HEK293T (cell line): ENCODE results near the gene FOCAD.

Source experiments
- BHLHE40 ChIP-seq: fragments of 450-650 bp; IDR thresholded peaks from 2 replicates; pipeline ENCODE4 v1.6.1; 2016; ENCODE audit warnings: mild to moderate bottlenecking, moderate library complexity, borderline replicate concordance
- CTBP1 ChIP-seq: fragments of 450-650 bp; IDR thresholded peaks from 2 replicates; pipeline ENCODE4 v1.6.1; 2016; ENCODE audit warnings: borderline replicate concordance
- ELF4 ChIP-seq: fragments of 450-650 bp; IDR thresholded peaks from 2 replicates; pipeline ENCODE4 v1.6.1; 2017; ENCODE audit warnings: antibody characterized with exemption
- FOXA1 ChIP-seq: fragments of 450-650 bp; IDR thresholded peaks from 2 replicates; pipeline ENCODE4 v1.6.1; 2016; ENCODE audit warnings: mild to moderate bottlenecking
- FOXK2 ChIP-seq: fragments of 450-650 bp; IDR thresholded peaks from 2 replicates; pipeline ENCODE4 v1.6.1; 2016; ENCODE audit warnings: mild to moderate bottlenecking
- FOXM1 ChIP-seq: fragments of 450-650 bp; IDR thresholded peaks from 2 replicates; pipeline ENCODE4 v1.6.1; 2017; ENCODE audit warnings: mild to moderate bottlenecking, borderline replicate concordance
- HDGF ChIP-seq: fragments of 450-650 bp; IDR thresholded peaks from 2 replicates; pipeline ENCODE4 v1.6.1; 2017; ENCODE audit warnings: antibody characterized with exemption, borderline replicate concordance
- LEF1 ChIP-seq: fragments of 450-650 bp; IDR thresholded peaks from 2 replicates; pipeline ENCODE4 v1.6.1; 2017; ENCODE audit warnings: mild to moderate bottlenecking, borderline replicate concordance
- NFRKB ChIP-seq: fragments of 450-650 bp; IDR thresholded peaks from 2 replicates; pipeline ENCODE4 v1.6.1; 2016; ENCODE audit warnings: mild to moderate bottlenecking, moderate library complexity
- SP1 ChIP-seq: fragments of 450-650 bp; IDR thresholded peaks from 2 replicates; pipeline ENCODE4 v1.6.1; 2017
- SUZ12 ChIP-seq: fragments of 450-650 bp; IDR thresholded peaks from 2 replicates; pipeline ENCODE4 v1.6.1; 2016; ENCODE audit warnings: mild to moderate bottlenecking
- ZNF384 ChIP-seq: fragments of 450-650 bp; IDR thresholded peaks from 2 replicates; pipeline ENCODE4 v1.6.1; 2016
- TF ChIP-seq, protein P1 (sequence below): fragments of 450-650 bp; IDR thresholded peaks from 2 replicates; pipeline ENCODE4 v1.6.1; 2016

DNA sequence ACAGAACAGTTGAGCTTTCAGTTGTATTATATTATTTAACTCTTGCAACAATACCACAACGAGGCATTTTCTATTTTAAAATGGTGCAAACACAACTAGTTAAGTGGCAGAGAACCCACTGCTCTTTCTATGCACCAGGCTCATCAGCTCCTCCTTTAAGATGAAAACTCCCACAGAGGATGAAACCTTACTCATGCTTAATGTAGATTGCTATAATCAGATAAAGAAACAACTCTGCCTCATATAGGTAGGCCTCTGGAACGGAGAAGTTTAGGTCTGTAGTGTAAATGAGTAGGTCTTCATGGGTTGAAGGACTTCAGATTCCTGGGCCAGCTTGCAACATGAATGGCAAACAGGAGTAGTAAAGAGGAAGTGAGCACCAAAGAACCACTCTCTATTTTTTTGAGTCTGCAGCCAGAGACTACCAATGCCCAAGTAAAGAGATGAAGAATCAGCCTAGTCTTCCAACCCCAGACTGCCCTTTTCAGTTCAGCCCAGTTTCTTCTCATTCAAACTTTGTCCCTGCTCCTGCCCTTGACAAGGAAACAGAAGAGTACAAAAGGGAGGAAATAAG, 313.5 kb downstream of the FOCAD start:
- TF ChIP-seq ZNF384: no peak
- no peak for TF ChIP-seq SP1
- no peak for TF ChIP-seq FOXK2
- TF ChIP-seq, protein P1, sequence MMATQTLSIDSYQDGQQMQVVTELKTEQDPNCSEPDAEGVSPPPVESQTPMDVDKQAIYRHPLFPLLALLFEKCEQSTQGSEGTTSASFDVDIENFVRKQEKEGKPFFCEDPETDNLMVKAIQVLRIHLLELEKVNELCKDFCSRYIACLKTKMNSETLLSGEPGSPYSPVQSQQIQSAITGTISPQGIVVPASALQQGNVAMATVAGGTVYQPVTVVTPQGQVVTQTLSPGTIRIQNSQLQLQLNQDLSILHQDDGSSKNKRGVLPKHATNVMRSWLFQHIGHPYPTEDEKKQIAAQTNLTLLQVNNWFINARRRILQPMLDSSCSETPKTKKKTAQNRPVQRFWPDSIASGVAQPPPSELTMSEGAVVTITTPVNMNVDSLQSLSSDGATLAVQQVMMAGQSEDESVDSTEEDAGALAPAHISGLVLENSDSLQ: no peak
- no peak for TF ChIP-seq FOXA1
- no peak for TF ChIP-seq BHLHE40
- TF ChIP-seq FOXM1: no peak
- TF ChIP-seq LEF1: no peak
- TF ChIP-seq SUZ12: no peak
- TF ChIP-seq ELF4: no peak
- no peak for TF ChIP-seq HDGF
- no peak for TF ChIP-seq NFRKB
- no peak for TF ChIP-seq CTBP1
